HG03135 (cell line): ENCODE measurements around the gene CTNNA3.
A peak's percentile ranks its signal among the peaks of the same experiment; 100 is the strongest.

ENCODE experiments used
- ATAC-seq: cut with Tn5 transposase; IDR thresholded peaks from one replicate; pipeline ENCODE4 v1.9.1; 2021; ENCODE audit warnings: mild to moderate bottlenecking, moderate library complexity; ENCODE audit not compliant: unreplicated experiment

CTNNA3 gene

GRCh38 chr10:66209025-66209424 is 1487.0 kb downstream of the CTNNA3 start:
- no peak for ATAC-seq

GRCh38 chr10:66204838-66205237 is 1491.2 kb downstream of the CTNNA3 start:
- no peak for ATAC-seq

GRCh38 chr10:66202101-66202500 is 1493.9 kb downstream of the CTNNA3 start:
- ATAC-seq = no peak

GRCh38 chr10:66192162-66192831 is 1503.7 kb downstream of the CTNNA3 start:
- ATAC-seq = no peak

GRCh38 chr10:66190413-66190812 is 1505.6 kb downstream of the CTNNA3 start:
- no peak for ATAC-seq

GRCh38 chr10:66189271-66189670 is 1506.7 kb downstream of the CTNNA3 start:
- ATAC-seq = no peak

GRCh38 chr10:66187053-66187733 is 1508.8 kb downstream of the CTNNA3 start:
- ATAC-seq = no peak

GRCh38 chr10:66183028-66183427 is 1513.0 kb downstream of the CTNNA3 start:
- no peak for ATAC-seq

GRCh38 chr10:66180581-66181318 is 1515.2 kb downstream of the CTNNA3 start:
- ATAC-seq = peak; percentile 92

GRCh38 chr10:66180021-66180420 is 1516.0 kb downstream of the CTNNA3 start:
- ATAC-seq = no peak

GRCh38 chr10:66176772-66177171 is 1519.2 kb downstream of the CTNNA3 start:
- no peak for ATAC-seq

GRCh38 chr10:66167816-66168215 is 1528.2 kb downstream of the CTNNA3 start:
- no peak for ATAC-seq

GRCh38 chr10:66162560-66163143 is 1533.3 kb downstream of the CTNNA3 start:
- no peak for ATAC-seq

GRCh38 chr10:66151346-66151745 is 1544.6 kb downstream of the CTNNA3 start:
- no peak for ATAC-seq

- no peak for ATAC-seq
Observed at GRCh38 chr10:66148312-66148711, 1547.7 kb downstream of the CTNNA3 start.

- no peak for ATAC-seq
Observed at GRCh38 chr10:66144016-66144415, 1552.0 kb downstream of the CTNNA3 start.

- ATAC-seq = no peak
Observed at GRCh38 chr10:66102756-66103155, 1593.2 kb downstream of the CTNNA3 start.

- ATAC-seq = no peak
Observed at GRCh38 chr10:66098595-66099480, 1597.2 kb downstream of the CTNNA3 start.

GRCh38 chr10:66095610-66096009 is 1600.4 kb downstream of the CTNNA3 start:
- no peak for ATAC-seq

- no peak for ATAC-seq
Observed at GRCh38 chr10:66085906-66086305, 1610.1 kb downstream of the CTNNA3 start.

GRCh38 chr10:66071907-66072306 is 1624.1 kb downstream of the CTNNA3 start:
- no peak for ATAC-seq
